Middle frontal gyrus (tissue), 1 donor: ENCODE measurements around the gene FCAMR.

Experiments
- DNase-seq: peaks from one replicate; pipeline ENCODE4 v3.0.0-alpha.2; 2015; ENCODE audit warnings: low spot score; ENCODE audit errors: extremely low spot score

The FCAMR gene

GRCh38 chr1:207000651-207001291, 30.5 kb upstream of the FCAMR start:
- DNase-seq: no peak

- DNase-seq: no peak
Measured at GRCh38 chr1:206998816-206999215, 28.6 kb upstream of the FCAMR start.

- DNase-seq: no peak
Measured at GRCh38 chr1:206992790-206993189, 22.5 kb upstream of the FCAMR start.

- DNase-seq: no peak
Measured at GRCh38 chr1:206987873-206988272, 17.6 kb upstream of the FCAMR start.

- DNase-seq: no peak
Measured at GRCh38 chr1:206986885-206987284, 16.6 kb upstream of the FCAMR start.

- DNase-seq: no peak
Measured at GRCh38 chr1:206986402-206986801, 16.1 kb upstream of the FCAMR start.

- no peak for DNase-seq
Measured at GRCh38 chr1:206985162-206985749, 15.0 kb upstream of the FCAMR start.

- DNase-seq: peak; percentile 20
Measured at GRCh38 chr1:206982216-206982615, 12.0 kb upstream of the FCAMR start.

GRCh38 chr1:206979379-206980043, 9.3 kb upstream of the FCAMR start:
- DNase-seq: no peak

- DNase-seq: no peak
Measured at GRCh38 chr1:206978259-206978658, 8.0 kb upstream of the FCAMR start.

- no peak for DNase-seq
Measured at GRCh38 chr1:206975306-206975705, 5.0 kb upstream of the FCAMR start.

GRCh38 chr1:206974140-206974539, 3.9 kb upstream of the FCAMR start:
- no peak for DNase-seq

GRCh38 chr1:206972728-206973127, 2.5 kb upstream of the FCAMR start:
- no peak for DNase-seq

- no peak for DNase-seq
Measured at GRCh38 chr1:206971029-206971655, 882 bp upstream of the FCAMR start.

- no peak for DNase-seq
Measured at GRCh38 chr1:206969090-206969489, 1.2 kb downstream of the FCAMR start.

GRCh38 chr1:206967096-206967849, 3.0 kb downstream of the FCAMR start:
- DNase-seq: no peak

GRCh38 chr1:206965781-206966180, 4.5 kb downstream of the FCAMR start:
- no peak for DNase-seq

- DNase-seq: no peak
Measured at GRCh38 chr1:206963740-206964139, 6.5 kb downstream of the FCAMR start.

GRCh38 chr1:206963119-206963712, 7.0 kb downstream of the FCAMR start:
- DNase-seq: no peak

GRCh38 chr1:206962272-206962671, 8.0 kb downstream of the FCAMR start:
- no peak for DNase-seq

GRCh38 chr1:206961668-206962067, 8.6 kb downstream of the FCAMR start:
- no peak for DNase-seq
